ENCODE results near the gene TRIM67.

Gene TRIM67

DNA sequence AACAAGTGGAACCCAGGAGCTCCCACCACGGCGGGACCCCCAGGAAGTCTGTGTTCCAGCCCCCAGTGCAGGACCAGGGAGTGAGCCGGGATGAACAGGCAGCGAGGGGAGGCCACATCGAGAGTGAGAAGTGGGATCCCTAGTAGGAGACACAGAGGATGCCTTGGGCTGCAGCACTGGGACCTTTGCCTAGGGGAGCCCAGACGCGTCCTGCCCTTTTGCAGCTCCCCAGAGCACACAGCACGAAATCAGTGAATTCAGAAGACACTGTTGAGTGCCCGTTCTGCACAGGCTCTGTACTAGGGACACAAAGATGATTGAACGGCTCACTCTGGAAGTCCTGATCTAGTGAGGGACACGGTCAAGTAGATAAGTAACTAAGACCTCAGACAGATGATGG is 23.5 kb downstream of the TRIM67 start:
- DNase-seq: no peak

DNA sequence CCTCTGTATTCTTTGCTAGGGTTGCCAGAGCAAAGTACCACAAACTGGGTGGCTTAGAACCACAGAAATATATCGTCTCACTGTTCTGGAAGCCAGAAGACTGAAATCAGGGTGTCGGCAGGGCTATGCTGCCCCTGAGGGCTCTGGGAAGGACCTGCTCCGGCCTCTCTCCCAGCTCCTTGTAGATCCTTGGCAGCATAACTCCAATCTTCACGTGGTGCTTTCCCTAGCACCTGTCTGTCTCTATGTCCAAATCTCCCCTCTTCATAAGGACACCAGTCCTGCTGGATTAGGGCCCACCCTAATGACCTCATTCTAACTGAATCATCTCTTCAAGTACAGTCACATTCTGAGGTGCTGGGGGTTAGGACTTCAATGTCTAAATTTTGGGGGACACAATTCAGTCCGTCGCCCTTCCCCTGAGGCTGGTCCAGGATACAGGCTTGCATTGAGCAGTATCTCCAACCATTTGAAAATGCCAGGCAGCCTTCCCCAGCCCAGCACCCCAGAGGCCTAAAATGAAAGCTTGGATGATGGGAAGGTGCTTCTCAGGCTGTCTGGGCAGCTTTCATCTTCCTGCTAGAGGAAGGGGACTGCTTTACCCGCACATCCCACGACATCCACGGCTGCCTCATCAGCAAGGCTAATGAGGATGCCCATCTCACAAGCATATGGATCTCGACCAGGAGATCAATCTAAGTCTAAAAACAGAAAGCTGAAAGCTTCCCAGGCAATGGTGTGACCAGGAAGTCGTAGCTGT is 24.7 kb downstream of the TRIM67 start:
- no peak for DNase-seq

DNA sequence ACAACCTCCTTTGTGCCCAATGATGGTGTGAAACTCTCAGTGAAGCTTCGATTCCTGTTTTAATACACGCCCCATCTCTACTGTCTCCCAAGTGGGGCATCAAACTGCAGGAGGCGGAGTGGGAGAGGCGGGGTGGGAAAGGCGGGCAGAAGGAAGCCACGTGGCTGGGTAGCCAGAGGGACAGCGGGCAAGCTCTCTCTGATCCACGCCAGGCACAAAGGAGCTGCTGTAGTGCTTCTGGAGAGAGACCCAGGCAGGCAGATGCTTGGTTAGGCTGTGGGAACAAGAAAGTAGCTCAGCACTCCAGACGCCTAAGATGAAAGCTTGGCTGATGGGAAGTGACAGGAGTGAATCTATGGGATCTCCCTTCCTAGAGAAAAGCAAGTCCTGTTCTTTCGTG is 25.7 kb downstream of the TRIM67 start:
- DNase-seq: no peak

DNA sequence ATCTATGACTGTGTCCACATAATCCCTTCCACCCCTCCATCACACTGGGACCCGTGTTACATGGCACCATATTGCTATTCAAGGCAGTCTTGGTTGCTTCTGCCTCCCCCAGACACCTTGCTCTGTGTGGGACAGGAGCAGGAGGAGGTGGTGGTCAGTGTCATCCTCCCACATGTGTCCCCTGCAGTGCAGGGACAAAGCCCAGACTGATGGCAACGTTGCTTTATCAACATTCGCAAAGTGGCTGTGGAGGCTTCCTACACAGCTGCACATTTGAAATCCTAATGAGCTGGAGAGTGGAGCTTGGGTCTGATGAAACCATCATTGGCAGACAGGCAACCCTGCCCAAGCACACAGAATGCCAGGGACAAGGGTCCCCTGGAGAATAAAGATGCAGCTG is 26.2 kb downstream of the TRIM67 start:
- no peak for DNase-seq

DNA sequence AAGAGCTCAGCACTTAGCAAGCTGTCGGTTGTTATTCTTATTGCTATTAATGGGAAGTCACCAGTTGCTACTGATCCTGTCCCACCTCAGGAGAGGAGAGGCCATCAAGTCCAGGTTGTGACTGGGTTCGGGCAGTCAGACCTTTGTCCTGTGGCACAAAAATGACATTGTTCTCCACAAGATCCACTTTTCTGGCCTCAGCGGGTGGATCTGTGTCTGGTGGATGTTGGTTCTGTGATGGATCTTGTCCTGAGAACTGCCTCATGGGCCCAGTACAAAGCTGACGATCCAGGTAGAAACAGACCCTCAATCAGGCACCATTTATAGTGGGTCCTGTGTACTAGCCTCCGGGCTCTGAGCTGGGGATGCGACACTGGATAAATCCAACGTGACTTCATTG is 26.9 kb downstream of the TRIM67 start:
- DNase-seq: no peak

DNA sequence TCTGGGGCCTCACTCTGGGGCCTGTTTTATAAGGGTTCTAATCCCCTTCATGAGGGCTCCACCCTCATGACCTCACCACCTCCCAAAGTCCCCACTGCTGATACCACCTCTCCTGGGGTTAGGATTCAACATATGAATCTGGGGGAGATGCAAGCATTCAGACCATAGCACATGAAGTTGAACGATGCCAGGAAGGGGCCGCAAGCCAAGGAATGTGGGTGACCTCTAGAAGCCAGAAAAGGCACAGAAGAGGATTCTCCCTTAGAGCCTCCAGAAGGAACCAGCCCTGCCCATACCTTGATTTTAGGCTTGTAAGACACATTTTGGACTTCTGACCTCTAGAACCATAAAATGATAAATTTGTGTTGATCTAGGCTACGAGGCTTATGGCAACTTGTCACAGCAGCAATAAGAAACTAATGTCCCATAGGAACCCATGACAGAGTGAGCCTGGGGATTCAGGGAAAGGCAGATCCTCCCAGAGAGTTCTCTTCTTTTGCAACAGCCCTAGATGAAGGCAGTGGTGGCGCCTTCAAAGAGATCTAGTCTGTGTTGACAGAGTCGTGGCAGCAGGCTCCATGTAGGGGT is 27.9 kb downstream of the TRIM67 start:
- DNase-seq: no peak

DNA sequence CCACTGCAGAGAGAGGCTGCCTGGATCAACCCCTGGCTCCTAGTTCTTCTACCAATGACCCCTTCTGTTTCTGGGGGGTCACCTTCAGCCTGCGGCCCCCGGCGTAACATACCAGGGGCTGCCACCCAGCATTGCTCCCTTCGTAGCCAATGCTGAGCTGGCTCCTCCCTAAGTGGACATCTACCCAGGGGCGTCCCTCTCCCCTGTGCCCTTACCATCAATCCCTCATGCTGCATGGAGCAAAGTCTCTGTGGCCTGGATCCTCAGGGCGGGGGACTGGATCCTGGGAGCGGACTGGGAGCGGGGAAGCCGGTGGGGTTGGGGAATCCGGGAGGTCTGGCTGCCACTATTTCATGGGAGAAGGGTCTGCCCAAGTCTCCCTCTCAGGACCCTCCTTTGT is 28.6 kb downstream of the TRIM67 start:
- DNase-seq: no peak

DNA sequence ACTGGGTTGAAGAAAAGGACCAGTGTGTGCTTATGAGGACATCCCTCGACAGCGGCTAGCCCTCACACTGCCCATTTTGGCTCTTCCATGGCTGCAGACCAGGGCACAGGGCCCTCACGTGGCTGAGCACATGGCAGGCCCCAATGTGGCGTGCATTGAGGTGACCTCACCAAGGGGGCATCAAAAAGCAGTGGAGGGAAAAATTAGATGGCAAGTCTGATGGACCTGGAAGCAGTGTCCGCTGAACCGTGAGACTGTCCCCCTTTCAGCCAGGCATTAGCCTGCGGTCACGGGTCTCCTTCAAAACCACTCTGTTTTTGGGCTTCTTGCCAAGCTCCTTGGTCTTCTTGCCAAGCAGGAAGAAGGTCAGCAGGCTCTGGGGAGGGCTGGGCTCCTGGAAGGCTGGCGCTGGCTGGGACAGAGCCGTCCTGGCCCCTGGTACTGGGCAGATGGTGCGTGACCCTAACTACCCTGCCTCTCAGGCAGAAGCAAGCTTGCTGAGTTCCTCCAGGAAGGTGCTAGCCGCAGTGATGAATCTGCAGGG is 30.8 kb downstream of the TRIM67 start:
- DNase-seq: no peak

DNA sequence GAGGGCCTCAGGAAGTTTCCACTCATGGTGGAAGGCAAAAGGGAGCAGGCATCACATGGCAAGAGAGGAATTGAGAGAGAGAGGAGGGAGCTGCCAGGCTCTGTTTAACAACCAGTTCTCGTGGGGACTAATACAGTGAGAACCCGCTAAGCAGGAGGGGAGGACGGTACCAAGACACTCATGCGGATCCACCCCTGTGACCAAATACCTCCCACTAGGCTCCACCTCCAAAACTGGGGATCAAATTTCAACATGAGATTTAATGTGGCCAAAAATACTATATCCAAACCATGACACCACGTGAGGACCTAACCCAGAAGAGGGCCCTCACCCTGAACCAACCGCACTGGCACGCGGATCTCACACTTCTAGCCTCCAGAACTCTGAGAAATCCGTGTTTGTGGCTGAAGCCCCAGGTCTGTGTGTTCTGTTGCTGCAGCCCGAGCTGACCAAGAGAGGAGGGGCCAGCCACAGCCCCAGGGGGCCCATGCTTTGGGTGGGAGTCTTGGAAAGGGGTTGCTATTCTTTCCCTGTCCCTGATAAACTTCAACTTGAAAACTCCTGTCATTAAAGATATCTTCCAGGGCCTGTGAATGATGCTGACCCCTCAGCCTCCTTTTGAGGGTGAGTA is 32.0 kb downstream of the TRIM67 start:
- no peak for DNase-seq

DNA sequence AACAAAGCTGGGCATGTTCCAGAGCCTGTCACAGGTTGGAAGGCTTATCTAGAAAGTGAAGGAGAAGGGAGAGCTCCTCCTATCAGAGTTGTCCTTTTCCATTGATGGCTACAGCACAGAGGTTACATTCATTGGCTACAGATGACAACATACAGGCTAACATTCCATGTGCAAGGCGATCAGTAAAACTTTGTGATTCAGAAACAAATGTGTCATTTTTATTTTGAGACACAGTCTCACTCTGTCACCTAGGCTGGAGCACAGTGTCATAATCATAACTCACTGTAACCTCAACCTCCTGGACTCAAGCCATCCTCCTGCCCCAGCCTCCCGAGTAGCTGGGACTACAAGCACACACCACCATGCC is 32.6 kb downstream of the TRIM67 start:
- no peak for DNase-seq

DNA sequence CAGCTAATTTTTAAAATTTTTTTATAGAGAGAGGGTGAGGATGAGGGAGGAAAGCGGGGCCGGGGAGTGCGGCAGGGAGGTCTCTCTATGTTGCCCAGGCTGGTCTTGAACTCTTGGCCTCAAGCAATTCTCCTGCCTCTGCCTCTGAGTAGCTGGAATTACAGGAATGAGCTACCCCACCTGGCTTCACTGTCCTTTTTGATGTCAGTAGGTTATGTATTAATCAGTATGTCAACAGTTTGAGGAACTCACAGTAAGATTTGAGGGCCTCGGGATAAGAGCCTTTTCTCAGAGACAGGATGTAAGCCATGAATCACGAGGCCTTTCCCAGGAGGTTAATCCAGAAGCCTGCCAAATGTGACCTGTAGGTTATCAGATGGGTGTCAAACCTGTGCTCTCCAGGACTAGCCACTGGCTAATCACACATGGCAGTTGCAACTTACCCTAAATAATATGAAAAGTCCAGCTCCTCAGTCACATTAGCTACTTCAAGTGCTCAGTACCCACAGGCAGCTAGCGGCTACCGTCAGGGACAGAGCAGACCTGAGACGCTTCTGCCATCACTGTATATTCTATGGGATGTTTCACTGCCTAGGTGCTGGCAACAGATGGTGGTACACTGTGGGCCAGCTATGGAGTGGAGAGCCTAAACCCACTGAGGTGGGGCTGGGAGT is 33.1 kb downstream of the TRIM67 start:
- no peak for DNase-seq

DNA sequence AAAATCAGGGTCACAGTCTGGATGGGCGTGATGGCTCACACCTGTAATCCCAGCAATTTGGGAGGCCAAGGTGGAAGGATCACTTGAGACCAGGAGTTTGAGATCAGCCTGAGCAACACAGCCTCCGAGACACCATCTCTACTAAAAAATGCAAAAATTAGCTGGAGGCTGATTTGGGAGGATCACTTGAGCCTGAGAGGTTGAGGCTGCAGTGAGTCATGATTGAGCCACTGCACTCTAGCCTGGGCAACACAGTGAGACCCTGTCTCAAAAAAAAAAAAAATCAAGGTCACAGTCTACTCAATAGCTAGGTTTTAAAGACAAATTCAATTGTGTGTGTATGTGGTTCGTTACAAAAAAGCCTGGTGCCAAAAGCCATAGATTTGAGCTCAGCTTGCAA is 34.4 kb downstream of the TRIM67 start:
- DNase-seq: no peak

DNA sequence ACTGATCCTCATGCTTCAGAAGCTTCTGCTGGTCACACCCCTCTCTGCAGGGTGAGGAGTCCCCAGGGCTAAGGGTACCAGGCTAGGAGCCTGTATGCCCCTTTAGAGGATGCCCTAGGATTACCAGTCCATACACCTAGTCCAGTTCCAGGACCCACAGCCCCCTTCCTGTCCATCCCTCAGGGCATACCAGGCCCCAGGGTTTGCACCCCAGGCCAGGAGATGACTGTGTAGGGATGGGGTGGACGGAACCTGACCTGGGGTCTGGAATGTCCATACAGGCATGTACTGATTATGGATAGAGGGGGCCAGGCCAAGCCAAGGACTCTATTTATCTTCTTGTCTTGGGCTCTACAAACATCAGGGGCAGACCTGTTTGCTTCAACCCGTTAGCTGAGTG is 34.9 kb downstream of the TRIM67 start:
- DNase-seq: no peak

DNA sequence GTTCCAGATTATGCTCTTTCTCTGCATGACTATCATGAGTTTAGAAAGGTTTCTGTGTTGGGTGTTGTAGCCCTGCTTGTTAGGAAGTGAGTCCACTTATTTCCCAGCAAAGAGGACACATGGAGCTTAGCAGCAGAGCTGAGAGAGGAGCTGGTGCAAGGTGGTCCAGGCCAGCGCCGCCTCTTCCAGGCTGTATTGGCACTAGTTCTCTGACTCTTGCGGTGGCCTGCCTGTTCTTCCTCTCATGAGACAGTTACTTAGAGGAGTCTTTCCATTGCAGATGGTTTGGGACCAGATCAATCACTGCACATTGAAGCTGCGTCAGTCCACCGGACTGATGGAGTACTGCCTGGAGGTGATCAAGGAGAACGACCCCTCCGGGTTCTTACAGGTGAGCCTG is 38.0 kb downstream of the TRIM67 start:
- DNase-seq: no peak

DNA sequence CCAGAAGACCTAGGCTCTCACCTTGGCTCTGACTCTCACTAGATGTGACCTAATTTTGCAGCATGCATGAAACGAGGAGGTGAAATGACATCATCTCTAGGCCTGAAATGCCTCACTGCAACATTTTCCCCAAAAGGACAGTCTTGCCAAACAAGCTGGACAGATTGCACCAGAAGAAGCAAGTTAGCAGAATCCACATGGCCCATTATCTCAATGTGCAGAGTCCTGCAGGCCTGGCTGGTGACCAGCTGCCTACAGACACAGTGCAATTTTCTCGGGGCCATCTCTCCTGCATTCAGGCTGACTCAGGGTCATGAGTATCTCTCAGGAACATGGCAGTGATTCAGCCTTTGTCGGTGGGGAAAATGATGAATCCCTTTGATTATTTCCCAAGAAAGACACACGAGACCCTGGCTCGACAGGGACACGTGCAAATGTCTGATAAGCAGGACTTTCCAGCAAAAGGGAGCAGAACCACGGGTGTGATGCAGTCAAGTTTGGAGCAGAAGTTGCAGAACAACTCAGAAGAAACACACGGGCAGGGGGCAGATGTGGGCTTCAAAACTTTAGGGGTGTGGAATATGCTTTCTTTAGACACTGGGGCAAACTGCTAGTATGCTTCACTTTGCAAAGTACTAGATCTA is 38.7 kb downstream of the TRIM67 start:
- DNase-seq: no peak

DNA sequence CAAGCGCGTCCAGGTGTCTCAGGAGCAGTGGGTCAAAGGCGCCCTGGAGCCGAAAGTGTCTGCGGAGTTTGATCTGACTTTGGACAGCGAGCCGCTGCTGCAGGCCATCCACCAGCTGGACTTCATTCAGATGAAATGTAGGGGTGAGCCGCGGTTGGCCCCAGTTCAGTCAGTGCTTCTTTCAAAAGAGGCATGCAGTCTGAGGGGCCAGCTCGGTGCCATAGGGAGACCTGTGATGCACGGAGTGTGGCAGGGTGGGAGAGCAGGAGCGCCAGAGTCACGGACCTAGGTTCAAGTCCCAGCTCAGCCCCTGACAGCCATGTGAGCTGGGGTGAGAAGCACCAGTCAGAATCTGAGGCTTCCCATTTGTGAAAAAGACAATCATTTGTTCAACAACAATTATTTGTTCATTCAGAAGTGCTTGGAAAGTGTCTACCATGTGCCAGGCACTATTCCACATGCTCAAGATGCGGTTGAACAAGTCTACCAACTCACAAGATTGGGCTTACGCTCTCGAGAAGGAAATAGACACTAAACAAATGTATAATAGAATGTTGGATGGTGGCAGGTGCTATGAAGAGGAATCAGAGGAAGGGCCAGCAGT is 39.6 kb downstream of the TRIM67 start:
- DNase-seq: no peak

DNA sequence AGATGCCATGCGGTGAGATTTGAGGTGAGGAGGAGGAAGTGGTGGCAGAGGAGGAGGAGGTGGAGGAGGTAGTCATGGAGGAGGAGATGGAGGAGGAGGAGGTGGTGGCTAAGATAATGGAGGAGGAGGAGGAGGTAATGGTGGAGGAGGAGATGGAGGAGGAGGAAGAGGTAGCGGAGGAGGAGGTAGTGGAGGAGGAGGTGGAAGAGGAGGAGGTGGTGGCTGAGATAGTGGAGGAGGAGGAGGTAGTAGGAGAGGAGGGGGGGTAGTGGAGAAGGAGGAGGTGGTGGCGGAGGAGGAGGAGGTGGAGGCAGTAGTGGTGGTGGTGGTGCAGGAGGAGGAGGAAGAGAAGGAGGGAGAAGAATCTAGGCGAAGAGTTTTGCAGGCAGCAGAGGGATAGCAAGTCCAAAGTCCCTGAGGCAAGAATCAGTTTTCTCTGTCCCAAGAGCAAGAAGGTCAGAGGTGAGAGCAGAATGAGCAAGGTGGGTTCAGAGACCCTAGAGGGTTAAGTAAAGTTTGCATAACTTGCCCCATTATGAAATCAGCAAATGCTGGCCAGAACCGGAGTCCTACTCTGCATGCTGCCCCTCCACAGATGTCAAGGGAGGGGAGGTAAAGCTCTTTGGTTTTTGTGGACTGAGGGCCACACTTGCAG is 40.2 kb downstream of the TRIM67 start:
- no peak for DNase-seq

DNA sequence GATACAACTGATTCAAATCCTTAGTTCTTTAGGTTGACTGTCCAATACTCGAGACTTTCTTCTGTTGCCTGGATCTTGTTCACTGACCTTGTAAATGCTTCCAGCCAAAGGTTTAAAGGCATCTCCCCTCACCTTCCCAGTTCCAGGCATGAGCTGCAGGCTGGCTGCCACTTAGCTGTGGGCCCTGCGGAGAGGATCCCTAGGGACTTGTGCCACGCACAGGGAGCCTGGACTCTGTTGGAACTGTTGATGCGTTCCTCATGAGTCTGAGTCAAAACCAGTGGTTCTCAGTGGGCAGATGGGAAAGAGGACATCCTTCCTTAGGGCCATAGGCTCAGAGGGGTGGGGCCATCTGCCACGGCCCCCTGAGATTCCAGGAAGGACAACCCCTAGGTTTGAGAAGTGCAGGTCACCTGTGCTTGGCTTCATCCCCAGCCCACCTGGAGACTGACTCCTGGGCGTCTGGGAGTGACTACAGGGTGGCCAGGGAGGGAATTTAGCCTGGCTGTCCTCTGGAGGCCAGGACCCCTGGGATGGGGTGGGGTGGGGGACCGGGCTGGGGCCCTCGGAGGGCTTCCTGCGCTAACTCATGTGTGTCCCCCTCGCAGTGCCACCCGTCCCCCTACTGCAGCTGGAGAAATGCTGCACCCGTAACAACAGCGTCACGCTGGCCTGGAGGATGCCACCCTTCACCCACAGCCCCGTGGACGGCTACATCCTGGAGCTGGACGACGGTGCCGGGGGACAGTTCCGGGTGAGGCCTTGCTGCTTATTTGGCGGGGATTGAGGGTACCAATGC is 41.6 kb downstream of the TRIM67 start:
- DNase-seq: no peak

DNA sequence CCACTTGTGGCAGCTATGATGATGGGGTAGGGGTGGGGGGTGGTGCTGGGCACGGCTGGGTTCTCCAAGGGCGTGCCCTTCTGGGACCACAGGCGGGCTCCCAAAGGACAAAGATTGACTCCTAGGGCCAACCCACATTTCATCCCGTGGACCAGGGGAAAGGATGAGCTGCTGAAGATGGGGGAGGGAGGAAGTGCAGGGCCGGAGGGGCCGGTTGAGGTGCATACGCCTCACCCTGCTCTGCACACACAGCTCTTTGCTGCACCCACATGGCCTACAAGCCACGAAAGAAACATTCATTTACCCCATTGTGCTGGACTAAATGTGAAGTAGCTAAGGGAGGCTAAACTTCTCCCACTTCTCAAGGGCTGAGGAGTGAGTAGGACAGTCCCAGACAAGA is 45.0 kb downstream of the TRIM67 start:
- DNase-seq: no peak

DNA sequence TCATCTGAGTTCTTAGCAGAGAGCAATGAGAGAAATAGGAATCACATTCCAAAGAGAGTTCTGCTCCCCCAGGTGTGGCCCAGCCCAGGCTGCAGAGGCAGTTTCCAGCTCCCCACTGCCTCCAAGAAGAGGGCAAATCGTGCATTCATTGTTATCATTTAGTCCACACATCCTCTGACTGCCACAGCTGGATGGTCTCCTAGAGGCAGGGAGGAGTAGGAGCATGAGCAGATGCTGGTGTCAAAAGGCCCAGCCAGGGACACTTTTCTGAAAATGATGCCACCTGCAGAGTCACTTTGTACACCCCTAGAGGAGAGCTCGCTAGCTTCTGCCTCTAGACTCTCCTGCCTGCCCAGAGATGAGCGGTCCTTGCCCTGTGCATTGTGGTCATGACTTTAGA is 45.6 kb downstream of the TRIM67 start:
- DNase-seq: no peak

DNA sequence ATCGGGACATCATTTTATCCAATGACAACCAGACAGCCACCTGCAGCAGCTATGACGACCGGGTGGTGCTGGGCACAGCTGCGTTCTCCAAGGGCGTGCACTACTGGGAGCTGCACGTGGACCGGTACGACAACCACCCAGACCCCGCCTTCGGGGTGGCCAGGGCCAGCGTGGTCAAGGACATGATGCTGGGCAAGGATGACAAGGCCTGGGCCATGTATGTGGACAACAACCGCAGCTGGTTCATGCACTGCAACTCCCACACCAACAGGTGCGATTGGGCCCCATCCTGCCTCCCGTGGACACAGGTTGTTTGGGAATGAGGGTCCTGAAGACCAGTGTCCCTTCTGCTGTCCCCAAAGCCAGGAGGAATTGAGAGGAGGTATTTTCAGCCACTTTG is 47.1 kb downstream of the TRIM67 start:
- no peak for DNase-seq
